Smooth muscle cell (in vitro differentiated cells): ENCODE data around the gene CDK14. TPM values are rescaled to one million over a fixed set of nuclear protein-coding genes. Genes with fewer than 3 reads are reported as not detected.

Source experiments
- DNase-seq: peaks from one replicate; lab custom pipeline; 2025; ENCODE audit not compliant: unreplicated experiment; lab: John Stamatoyannopoulos, UW
- H2AFZ ChIP-seq: fragments of 200-600 bp; sonication (generic); 2 replicates; pipeline ENCODE4 v1.6.0; 2016; ENCODE audit warnings: antibody characterized with exemption, low read depth, mild to moderate bottlenecking
- H3F3A ChIP-seq: fragments of 200-600 bp; sonication (generic); 2 replicates; pipeline ENCODE4 v1.6.0; 2017; ENCODE audit warnings: antibody characterized with exemption, low read depth
- H3K27ac ChIP-seq: fragments of 200-600 bp; sonication (generic); 2 replicates; pipeline ENCODE4 v1.5.1; 2016; ENCODE audit warnings: low read depth, mild to moderate bottlenecking
- H3K27me3 ChIP-seq: fragments of 200-600 bp; sonication (generic); 2 replicates; pipeline ENCODE4 v1.6.1; 2016; ENCODE audit warnings: low read depth, mild to moderate bottlenecking
- H3K36me3 ChIP-seq: fragments of 200-600 bp; sonication (generic); 2 replicates; pipeline ENCODE4 v1.5.1; 2016; ENCODE audit warnings: low read depth
- H3K4me1 ChIP-seq: fragments of 200-600 bp; sonication (generic); 2 replicates; pipeline ENCODE4 v1.5.1; 2016; ENCODE audit warnings: low read depth
- H3K4me2 ChIP-seq: fragments of 200-600 bp; sonication (generic); 2 replicates; pipeline ENCODE4 v1.6.0; 2016; ENCODE audit warnings: mild to moderate bottlenecking
- H3K4me3 ChIP-seq: fragments of 200-600 bp; sonication (generic); 2 replicates; pipeline ENCODE4 v1.5.1; 2016; ENCODE audit warnings: mild to moderate bottlenecking
- H3K79me2 ChIP-seq: fragments of 200-600 bp; sonication (generic); 2 replicates; pipeline ENCODE4 v1.6.0; 2016; ENCODE audit warnings: low read depth, mild to moderate bottlenecking
- H3K9ac ChIP-seq: fragments of 200-600 bp; sonication (generic); 2 replicates; pipeline ENCODE4 v1.6.0; 2016; ENCODE audit warnings: low read depth
- H3K9me3 ChIP-seq: fragments of 200-600 bp; sonication (generic); replicated peaks from 2 replicates; pipeline ENCODE4 v1.5.1; 2016; ENCODE audit warnings: low read depth
- H4K20me1 ChIP-seq: fragments of 200-600 bp; sonication (generic); 2 replicates; pipeline ENCODE4 v1.6.0; 2016; ENCODE audit warnings: low read depth
- WGBS: methylation state at CpG from one replicate; pipeline ENCODE4 v1.1.7; 2016; ENCODE audit warnings: low lambda C conversion rate; 5-methylcytosine and 5-hydroxymethylcytosine counted together
- polyA plus RNA-seq: library from polyadenylated mRNA; unstranded; fragments of >200 nt; fragmentation: Nextera tagmentation; extraction: Ambion mirVana; gene quantifications from 2 replicates; pipeline ENCODE4 v1.2.1, GENCODE V29; 2016
- total RNA-seq: library from RNA; depleted of rRNA; stranded (reverse); fragments of >200 nt; gene quantifications from 2 replicates; pipeline ENCODE4 v1.2.3, GENCODE V29; 2014
- TF ChIP-seq, protein P1 (sequence below): fragments of 200-600 bp; sonication (generic); IDR thresholded peaks from 2 replicates; pipeline ENCODE4 v1.5.1; 2017; ENCODE audit warnings: borderline replicate concordance, mild to moderate bottlenecking, antibody characterized with exemption; ENCODE audit not compliant: insufficient read depth, poor library complexity, severe bottlenecking

CDK14 gene
- total and polyA plus RNA-seq, 2 experiments from 2014 or later, result 4.1 to 5.3 TPM

DNA sequence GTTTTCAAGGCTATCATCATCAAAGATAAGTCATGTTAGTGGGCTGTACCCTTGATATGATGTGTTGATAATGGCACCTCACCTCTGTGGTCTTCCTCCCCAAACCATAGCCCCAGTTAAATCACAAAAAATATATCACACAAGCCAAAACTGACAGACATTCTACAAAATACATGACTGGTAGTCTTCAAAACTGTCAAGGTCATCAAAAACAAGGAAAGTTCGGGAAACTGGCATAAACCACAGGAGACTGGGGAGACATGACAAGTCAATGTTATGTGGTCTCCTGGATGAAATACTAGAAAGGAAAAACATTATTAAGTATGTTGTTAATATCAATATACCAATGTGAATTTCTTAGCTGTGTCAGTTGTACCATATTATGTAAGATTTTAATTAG is 388.6 kb downstream of the CDK14 start:
- Histone ChIP-seq H3K4me2 (no peak overlapping the region), H2AFZ (no peak overlapping the region), H3K9ac (no peak overlapping the region), H3K36me3 (no peaks in the 10 kb centered on the region), H3K27ac (no peak overlapping the region), H3K9me3 (no peaks in the 10 kb centered on the region), H3K27me3 (no peaks in the 10 kb centered on the region), H3K4me3 (no peak overlapping the region), H4K20me1 (no peaks in the 10 kb centered on the region), H3F3A (no peaks in the 10 kb centered on the region), H3K79me2 (no peaks in the 10 kb centered on the region), H3K4me1 (no peaks in the 10 kb centered on the region)
- TF ChIP-seq, protein P1, sequence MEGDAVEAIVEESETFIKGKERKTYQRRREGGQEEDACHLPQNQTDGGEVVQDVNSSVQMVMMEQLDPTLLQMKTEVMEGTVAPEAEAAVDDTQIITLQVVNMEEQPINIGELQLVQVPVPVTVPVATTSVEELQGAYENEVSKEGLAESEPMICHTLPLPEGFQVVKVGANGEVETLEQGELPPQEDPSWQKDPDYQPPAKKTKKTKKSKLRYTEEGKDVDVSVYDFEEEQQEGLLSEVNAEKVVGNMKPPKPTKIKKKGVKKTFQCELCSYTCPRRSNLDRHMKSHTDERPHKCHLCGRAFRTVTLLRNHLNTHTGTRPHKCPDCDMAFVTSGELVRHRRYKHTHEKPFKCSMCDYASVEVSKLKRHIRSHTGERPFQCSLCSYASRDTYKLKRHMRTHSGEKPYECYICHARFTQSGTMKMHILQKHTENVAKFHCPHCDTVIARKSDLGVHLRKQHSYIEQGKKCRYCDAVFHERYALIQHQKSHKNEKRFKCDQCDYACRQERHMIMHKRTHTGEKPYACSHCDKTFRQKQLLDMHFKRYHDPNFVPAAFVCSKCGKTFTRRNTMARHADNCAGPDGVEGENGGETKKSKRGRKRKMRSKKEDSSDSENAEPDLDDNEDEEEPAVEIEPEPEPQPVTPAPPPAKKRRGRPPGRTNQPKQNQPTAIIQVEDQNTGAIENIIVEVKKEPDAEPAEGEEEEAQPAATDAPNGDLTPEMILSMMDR, result no peak
- 87% methylated on average over 1 of the region's 1 CpG for WGBS
- DNase-seq, result no peak

DNA sequence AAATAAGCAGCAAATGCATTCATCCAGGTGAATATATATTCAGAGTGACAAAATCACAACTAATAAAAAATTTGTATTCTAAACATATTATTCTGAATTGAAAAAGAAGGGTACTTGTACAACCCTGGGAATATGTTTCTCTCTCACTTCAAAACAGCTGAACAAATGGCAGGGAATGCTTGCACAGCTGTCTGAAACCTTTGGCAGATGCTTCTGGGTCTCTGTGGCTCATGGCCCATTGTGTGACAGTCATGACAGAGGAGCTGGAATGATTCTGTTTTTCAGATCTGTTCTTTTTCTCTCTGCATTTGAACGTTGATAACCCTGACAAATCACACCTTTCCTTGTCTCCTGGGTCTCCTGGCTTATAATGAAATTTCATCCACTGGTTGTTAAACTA is 392.4 kb downstream of the CDK14 start:
- H4K20me1 ChIP-seq, result no peaks in the 10 kb centered on the region
- H3K9ac ChIP-seq, result no peak overlapping the region
- H3K27me3 ChIP-seq, result no peaks in the 10 kb centered on the region
- H3K9me3 ChIP-seq, result no peaks in the 10 kb centered on the region
- H3K36me3 ChIP-seq, result no peaks in the 10 kb centered on the region
- 63% methylated on average over 1 of the region's 1 CpG for whole genome bisulfite sequencing
- no peak overlapping the region for H3K4me2 ChIP-seq
- H3K4me1 ChIP-seq, result no peaks in the 10 kb centered on the region
- H3K79me2 ChIP-seq, result no peaks in the 10 kb centered on the region
- H3K4me3 ChIP-seq, result no peak overlapping the region
- no peaks in the 10 kb centered on the region for H3F3A ChIP-seq
- no peak for DNase-seq
- no peak overlapping the region for H3K27ac ChIP-seq
- TF ChIP-seq, protein P1, result no peak
- H2AFZ ChIP-seq, result no peak overlapping the region

DNA sequence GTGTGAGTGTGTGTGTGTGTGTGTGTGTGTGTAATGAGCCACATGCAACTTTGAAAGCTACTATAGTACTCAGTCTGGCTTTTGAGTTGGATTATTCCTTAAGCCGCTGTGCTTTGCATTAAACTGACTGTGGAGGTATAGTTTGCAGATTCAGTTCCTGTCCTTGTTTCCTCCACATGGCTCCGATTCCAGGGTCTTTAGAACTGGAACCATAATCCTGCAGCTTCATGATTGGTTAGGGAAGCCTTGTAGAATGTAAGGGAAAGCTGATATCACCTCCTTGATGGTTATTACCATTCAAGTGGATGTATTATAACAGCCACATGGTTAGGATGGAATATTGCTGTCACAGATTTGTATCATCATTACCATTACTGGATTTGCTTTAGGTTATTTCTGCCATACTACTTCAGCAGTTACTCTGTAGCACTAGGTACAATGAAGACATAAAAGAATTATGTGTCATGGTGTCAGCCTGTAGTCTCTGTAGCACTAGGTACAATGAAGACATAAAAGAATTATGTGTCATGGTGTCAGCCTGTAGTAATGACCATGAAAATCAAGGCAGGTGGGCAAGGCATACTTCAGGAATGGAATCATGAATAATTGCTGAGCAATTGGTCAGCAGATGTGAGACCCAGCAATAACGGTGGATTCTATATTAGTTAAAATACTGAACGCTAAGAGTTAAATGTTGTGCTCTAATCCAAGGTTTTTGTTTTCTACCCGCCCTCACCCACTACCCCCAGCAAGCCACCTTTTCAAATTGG is 393.1 kb downstream of the CDK14 start:
- Histone ChIP-seq H3K27ac (no peak overlapping the region), H2AFZ (no peak overlapping the region), H3K4me1 (no peaks in the 10 kb centered on the region), H3K79me2 (no peaks in the 10 kb centered on the region), H3K4me3 (no peak overlapping the region), H3K27me3 (no peaks in the 10 kb centered on the region), H4K20me1 (no peaks in the 10 kb centered on the region), H3K4me2 (no peak overlapping the region), H3K36me3 (no peaks in the 10 kb centered on the region), H3F3A (no peaks in the 10 kb centered on the region), H3K9me3 (no peaks in the 10 kb centered on the region), H3K9ac (no peak overlapping the region)
- TF ChIP-seq, protein P1, result no peak
- DNase-seq, result no peak
- WGBS, result 82% methylated on average over 5 of the region's 5 CpGs

DNA sequence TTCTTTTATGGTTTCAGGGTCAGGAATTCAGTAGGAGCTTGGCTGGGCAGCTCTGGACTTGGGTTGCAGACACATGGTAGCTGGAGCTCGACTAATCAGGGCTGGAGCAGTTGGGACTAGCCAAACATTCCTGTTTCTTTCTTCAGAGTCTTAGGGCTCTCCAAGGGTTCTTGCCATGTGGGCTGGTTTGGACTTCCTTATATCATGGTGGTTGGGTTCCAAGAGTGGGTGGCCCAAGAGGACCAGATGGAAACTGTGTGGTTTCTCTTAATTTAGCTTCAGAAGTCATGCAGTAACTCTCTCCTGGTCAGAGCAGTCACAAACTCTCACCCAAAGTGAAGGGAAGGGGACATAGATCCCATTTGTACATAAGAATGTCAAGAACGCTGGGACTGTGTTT is 398.0 kb downstream of the CDK14 start:
- TF ChIP-seq, protein P1, result no peak
- DNase-seq, result no peak
- Histone ChIP-seq H3K4me3 (no peak overlapping the region), H3K36me3 (no peaks in the 10 kb centered on the region), H2AFZ (no peak overlapping the region), H3K27me3 (no peaks in the 10 kb centered on the region), H3K27ac (no peak overlapping the region), H3K4me1 (no peaks in the 10 kb centered on the region), H3K79me2 (no peaks in the 10 kb centered on the region), H3K9ac (no peak overlapping the region), H3F3A (no peaks in the 10 kb centered on the region), H3K4me2 (no peak overlapping the region), H3K9me3 (no peaks in the 10 kb centered on the region), H4K20me1 (no peaks in the 10 kb centered on the region)
- WGBS, result 95% methylated on average over 2 of the region's 2 CpGs
